Tongue (tissue), 2 donors: Measurements from ENCODE around the gene DDA1. TPM values are rescaled to one million over a fixed set of nuclear protein-coding genes. Genes with fewer than 3 reads are reported as not detected.

ENCODE experiments used
- DNase-seq: peaks from one replicate; pipeline ENCODE4 v3.0.0-alpha.2; 2015
- total RNA-seq: library from RNA; depleted of rRNA; stranded (reverse); fragments of >200 nt; gene quantifications from one replicate; pipeline ENCODE4 v1.2.3, GENCODE V29; 2014

The DDA1 gene
- total RNA-seq, 1 donor from 2014 or later: 7.6 TPM

DNA sequence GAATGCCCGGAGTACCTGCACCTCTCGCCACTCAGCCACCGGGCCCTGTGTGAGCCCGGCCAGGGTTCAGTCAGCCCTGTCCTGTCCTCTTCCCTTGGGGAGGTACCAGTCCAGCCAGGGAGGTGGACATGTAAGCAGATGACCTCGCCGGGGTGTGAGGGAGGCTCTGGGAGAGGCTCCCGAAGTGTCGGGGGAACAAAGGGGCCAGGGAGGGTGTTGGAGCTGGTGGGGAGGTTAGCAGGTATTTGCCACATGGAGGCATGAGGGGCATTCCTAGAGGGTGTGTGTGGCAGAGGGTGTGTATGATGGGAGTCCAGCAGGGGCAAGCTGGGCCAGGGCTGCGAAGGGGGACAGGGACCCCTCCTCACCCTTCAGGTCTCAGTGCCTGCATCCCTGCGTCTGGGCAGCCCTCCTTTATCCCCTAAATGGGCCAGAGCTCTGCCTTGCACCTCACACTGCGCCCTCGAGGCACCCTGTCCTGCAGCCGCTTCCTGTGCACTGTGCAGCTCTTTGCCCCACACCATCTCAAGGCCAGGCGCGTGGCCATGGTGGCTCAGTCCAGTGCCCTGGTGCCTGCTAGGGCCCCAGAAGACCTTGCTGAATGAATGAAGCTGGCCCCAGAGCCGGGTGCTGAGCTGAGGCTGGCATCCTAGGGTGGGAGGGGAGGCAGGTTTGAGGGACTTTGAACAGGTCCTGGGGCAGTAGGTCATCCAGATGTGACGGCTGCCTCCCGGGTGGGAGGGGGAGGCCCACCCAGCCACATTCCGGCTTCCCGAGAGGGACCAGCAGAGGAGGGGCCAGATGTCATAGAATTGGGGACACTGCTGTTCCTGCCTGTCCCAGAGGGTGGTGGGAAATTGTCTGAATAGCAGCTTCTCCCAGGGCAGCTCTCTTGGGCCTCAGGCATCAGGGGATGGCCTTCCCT, 3.1 kb downstream of the DDA1 start:
- no peak for DNase-seq

DNA sequence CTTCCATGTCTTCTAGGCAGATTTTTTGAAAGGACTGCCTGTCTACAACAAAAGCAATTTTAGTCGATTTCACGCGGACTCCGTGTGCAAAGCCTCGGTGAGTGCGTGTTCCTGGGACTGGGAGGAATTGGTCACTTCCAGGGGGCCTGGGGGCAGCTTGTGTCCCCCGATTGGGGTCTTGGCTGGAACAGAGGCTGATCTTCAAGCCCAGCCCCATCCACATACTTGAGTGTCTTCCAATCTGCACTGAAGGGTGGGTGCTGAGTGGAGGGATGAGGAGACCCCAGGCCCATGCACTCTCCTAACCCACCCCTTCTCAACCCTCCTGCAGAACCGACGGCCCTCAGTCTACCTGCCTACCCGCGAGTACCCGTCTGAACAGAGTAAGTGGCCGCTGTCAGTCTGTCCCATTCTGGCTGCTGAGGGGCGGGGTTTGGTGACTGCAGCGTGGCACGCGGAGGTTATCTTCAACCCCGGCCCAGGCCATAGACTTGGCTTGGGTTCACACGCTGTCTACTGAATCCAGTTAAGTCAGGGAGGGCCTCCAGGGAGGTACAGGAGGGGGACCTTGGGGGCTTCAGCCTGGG, 4.7 kb downstream of the DDA1 start:
- no peak for DNase-seq

DNA sequence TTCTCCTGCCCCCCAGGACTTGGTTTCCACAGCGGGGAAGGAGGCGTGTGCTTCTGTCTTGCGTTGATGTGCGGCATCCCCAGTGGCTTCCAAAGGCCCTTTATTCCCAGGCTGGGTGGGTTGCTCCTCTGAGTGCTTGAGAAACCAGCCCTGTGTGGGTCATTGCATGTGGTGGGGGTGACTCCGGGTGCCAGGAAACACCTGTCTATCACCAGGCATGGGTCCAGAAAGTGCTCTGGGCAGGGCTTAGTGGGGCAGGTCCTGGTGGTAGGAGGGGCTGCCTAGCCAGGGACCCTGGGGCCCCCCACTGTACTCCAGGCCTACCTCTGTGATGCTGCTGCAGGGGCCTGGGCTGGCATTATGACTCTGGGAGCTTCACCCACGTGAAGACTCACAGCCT, 9.6 kb downstream of the DDA1 start:
- no peak for DNase-seq

DNA sequence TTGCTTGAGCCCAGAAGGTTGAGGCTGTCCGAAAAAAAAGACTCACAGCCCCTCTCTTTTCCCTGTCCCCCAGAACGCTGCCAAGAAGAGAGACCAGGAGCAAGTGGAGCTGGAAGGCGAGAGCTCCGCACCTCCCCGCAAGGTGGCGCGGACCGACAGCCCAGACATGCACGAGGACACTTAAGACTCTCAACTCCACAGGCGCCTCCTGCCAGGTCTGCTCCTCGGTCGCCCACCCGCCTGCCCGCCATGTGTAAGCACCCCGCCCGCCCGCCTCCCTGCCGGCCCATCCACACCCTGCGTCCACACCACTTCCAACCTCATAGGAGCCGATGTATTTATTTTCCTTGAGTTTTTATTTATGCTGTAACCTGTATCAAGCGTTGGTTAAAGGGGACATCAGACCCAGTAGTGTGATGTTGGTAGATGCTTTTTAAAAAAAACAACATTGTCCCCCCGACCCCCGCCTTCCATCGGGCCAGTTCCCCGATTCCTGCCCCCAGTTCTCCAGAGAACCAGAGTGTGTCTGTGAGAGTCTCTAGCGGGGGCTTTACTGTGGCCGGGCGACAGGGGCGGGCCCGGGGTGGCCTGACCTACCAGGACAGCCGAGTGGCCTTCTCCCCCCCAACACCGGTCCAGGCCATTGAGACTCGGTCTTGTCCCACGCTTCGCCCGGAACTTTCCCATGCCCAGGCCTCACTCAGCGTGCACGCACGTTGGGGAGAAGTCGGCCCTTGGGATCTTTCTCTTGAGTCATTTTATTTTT, 10.3 kb downstream of the DDA1 start:
- no peak for DNase-seq

DNA sequence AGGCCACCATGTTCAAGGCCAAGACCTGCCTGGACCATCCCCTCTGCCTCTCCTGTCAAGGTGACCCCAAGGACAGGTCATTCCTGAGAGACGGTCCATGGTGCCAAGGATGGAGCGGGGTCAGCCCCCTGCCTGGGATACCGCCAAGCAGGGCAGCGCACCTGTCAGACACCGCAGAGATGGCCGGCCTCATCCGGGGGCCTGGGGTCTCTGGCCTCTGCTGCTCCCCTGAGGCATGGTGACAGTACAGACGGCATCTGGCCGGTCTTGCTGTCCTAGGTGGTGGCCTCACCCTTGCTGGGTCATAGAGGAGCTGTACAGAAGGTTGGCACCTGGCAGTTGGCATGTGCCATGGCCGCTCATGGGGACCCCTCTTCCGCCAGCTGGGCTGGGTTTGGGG, 11.1 kb downstream of the DDA1 start:
- DNase-seq: no peak

DNA sequence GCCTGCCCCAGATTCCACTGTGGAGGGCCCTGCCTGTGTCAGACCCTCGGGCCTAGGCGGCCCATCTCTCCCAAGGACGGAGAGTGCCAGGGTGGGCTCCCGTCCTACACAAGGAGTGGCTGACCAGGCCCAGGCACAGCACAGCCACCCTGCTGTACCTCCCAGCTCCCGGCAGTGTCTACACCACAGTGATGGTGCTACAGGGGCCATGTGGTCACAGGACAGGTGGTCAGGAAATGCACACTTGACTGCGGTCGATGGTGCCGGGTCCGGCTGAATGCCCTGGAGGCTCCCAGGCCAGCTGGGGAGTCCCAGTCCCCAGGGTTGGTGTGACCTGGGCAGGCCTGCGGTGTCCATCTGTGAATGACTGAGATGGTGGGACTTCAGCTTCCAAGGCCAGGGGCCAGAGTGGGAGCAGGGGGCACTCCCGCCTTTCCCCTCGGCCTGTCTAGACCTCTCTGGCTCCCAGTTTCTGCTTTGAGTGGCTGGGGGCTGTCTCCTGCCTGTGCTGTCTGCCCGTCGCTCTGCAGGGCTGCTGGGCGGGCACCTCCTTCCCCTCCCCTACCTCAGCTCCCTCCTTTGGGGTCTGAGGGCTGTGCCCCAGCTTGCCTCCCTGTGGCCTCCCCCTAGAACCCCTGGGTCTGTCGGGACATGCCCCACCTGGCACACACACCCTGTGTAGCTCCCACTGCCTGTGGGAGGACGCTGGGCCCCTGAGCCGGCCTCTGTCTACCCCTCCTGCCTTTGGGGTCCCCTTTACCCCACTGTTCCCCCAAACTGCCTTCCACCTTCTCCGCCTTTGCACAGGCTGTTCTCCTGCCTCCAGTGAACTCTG, 12.5 kb downstream of the DDA1 start:
- no peak for DNase-seq

DNA sequence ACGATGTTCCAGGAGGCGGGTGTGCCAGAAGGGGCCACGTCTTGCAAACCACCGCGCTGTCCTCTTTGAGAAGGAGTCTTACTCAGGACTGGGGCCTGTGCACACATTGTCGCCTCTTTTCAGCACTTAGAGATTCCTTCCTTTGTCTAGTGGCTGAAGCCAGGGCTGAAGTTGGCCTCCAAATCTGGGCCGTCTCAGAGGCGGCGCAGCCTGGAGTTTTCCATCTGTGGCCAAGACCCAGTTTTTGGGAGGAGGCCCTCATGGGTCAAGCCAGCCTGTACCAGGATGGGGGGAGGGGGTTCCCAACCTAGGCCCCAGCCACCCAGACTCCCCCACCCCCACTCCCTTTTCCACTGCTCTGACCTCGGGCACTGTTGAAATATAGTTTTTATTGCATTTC, 13.5 kb downstream of the DDA1 start:
- no peak for DNase-seq

DNA sequence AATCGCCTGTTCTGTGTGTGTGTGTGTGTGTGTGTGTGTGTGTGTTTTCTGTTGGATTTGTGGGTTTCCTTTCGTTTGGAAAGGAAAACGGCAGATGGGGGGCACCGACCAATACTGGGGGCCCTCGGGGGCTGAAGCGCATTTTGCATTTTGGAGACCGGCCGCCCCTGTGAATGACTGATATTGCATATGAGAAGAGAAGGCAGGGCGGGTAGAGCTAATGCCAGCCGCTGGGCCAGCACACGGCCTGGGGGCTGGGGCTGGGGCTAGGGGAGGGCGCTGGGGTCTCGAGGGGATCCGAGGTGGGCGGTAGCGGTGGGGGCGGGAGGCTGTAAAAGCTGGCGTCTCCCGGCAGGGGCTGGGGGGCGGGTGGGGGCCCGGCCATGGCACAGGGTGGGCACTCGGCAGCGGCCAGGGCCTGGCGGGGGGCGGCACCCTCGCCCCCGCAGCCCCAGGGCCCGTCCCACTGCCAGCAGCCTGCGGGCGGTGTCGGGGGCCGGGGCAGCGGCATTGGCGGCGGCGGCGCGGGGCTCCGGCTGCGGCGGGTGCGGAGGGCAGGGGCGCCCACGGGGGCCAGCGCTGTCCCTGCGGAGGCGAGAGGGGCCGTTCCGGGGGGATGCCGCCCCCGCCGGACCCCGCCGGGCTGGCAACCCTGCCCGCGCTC, 14.1 kb downstream of the DDA1 start:
- DNase-seq: no peak

DNA sequence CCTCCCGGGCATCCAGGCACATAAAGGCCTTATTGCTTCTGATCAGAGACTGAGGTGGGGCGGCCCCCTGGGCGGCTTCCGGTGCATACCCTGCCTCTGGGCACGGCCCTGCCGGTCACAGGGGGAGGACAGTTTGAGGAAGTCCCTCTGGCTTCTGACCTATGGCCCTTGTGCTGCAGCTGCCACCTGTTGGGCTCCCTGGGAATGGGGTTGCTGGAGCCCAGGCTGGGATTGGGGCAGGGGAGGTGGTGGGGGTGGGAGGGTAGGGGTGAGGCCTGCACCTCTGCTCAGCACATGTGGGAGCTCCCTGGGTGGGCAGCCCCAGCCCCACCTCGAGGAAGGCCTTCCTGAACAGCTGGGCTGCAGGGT, 14.6 kb downstream of the DDA1 start:
- no peak for DNase-seq

DNA sequence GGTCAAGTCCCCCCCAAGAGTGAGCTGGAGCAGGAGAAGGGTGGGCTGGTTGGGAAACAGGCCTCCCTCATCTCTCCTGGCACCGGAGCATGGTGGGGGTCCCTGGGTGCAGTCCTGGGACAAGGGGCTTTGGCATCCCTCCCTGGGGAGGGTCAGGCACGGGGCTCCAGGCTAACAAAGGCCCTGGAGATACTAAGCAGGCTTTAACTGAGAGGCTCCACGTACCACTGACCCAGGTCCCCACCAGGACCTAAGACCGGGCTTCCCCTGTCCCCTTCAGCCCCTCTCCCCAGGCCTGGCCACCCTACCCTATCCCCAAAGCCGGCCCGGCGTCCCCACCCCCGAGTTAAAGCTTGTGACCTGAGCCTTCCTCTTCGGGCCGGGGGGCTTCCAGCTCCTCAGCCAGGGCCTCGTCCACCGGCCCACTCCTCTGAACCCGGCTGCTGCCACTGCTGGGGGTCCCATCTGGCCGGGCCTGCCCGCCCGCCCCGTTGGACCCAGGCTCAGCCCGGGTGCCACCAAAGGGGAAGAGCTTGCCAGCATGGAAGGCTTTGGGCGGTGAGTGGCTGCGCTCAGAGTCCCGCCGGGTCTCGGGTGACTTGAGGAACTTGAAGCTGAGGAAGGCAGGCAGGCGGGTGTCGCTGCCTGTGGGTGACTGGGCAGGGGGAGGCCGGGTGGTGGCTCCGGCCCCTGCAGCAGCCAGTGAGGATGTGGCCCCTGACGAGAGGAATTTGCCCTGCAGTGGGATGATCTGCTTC, 15.2 kb downstream of the DDA1 start:
- no peak for DNase-seq

DNA sequence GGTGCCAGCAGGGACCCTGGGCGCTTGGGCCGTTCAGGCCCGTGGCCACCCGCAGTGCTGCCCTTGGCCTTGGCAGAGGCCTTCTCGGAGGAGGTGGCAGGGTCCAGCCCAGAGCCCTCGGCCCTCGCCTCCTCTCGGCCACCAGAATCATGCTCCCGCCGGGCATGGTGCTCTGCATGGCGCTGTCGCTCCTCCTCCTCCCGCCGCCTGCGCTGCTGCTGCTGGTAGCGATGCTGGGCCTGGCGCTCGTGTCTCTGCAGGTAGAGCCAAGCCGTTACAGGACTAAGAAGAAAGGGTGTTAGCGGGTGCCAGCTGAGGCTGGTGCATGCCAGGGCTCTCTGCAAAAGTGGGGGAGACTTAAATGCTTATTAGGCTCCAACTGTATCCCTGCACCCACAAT, 15.8 kb downstream of the DDA1 start:
- no peak for DNase-seq

DNA sequence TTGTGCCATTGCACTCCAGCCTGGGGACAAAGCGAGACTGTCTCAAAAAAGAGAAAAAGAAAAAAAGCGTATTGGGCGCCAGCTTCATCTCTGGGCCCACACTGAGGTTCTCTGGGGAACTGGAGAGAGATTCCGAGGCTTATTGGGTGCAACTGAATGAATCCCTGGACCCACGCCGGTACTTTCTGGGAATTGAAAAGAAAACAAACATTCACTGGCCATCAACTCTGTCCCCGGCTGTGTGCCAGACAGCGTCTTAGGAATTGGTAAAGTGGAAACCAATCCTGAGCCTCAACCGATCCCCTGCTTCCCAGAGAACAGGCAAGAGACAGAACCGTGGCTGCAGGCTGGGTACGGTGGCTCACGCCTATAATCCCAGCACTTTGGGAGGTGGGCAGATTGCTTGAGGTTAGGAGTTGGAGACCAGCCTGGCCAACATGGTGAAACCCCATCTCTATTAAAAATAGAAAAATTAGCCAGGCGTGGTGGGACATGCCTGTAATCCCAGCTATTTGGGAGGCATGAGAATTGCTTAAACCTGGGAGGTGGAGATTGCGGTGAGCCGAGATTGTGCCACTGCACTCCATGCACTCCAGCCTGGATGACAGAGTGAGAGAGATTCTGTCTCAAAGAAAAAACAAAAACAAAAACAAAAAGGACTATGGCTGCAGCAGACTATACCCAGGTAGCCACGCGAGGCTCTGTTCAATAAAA, 16.7 kb downstream of the DDA1 start:
- DNase-seq: no peak

DNA sequence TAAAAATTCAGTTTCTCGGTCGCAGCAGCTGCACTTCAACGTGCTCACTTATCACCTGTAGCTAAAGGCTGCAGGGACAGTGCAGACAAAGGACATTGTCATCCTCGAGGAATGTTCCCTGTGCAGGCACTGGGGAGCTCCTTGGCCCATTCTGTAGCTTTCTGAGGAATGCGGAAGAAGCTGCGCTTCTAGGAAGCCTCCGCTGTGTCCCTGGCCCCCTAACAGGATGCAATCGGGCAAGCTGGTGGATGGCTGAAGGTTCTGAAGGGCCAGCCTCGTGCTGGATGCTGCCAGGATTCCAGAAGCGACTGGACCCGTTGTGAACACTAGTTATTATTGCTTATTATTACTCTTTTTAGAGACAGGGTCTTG, 17.2 kb downstream of the DDA1 start:
- no peak for DNase-seq

DNA sequence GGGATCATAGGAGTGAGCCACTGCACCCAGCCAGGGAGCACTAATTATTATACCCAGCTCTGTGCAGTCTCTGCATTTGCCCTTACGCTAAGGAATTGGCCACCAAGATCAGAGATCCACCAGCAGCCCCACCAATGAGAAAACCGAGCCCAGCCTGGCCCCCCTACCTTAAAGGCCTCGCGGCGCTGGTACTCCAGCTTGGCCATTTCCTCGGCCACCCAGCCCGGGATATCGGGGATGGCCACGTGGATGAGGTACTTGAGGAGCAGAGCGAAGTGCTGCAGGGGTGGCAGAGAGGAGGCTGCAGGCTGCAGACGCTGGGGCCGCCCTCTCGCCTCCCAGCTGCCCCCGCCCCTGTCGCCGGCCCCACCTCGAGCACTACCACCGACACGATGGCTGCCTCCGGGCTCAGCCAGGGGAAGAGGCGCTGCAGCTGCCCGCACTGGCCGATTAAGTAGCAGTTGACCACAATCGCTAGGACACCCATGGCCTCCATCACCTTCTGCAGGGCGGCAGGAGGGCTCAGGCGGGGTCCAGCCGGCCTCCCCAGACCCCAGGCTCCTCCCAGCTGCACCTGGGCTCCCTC, 17.8 kb downstream of the DDA1 start:
- no peak for DNase-seq

DNA sequence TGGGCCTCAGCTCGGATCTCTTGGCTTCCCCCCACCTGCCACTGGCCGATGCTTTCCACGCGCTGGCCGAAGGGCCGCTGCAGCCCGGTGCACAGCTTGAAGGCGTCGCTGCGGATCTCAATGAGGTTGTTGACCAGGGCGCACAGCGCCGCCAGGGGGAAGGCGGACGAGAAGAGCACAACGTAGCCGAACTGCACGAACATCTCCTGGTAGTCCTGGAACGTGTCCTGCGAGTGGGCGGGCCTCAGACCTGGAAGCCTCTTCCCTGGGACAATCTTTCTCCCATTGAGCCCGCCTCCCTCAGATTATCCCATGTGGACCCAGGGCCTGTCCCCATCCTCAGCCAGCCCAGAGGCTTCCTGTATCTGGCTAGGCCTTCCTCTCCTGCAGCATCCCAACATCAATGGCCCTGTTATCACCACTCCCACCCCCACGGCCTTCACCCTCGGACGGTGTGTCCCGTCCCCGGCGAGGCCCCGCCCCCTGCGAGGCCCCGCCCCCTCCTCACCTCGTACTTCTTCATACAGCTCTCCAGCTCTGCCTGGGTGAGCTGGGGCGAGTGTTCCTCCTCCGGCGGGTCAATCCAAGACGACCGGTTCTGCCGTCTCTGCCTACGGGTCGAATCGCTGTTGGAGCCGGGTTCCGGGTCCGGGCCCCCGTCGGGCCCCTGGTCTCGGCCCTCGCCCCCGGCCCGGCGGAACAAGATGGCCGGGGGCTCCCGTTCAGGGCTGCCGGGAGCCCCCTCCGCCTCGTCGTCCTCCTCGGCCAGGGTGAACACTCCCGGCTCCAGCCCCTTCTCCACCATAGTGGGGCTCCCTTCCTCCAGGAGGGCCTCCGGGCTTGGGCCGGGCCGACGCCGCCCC, 18.5 kb downstream of the DDA1 start:
- peak; percentile 80 for DNase-seq

DNA sequence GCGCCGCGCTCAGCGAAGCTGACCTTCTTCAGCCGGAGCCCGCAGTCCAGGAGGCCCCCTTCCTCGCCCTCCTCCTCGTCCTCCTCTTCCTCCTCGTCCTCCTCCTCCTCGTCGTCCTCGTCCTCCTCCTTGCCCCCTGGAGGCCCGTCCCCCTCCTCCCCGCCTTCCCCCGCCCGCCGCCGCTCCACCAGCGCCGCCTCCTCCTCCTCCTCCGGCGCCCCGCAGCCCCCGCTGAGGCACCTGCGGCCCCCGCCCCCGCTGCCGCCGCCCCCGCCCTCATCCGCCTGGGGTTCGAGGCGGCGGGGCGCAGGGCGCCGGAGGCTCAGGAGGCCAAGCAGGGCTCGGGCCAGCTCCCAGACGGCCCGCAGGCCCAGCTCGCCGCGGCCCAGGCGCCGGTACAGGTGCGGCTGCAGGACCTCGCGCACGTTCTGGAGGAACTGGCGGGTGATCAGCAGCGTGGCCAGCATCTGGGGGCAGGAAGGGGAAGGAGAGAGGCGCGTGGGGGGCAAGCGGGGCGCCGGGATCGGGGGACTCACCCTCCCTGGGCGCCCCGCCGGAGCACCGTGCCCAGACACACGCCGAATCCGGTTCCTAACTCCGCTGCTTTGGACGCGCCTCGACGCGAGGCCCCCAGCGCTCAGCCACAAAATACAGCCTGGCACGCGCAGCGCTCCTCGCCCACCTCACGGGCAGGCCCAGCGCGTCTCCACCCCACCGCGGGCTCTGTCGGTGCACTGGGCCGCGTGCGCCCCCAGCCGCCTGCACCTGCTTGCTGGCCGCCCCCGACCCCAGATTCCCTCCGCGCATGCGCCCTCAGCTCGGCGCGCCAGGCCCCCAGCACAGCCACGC, 19.4 kb downstream of the DDA1 start:
- no peak for DNase-seq

DNA sequence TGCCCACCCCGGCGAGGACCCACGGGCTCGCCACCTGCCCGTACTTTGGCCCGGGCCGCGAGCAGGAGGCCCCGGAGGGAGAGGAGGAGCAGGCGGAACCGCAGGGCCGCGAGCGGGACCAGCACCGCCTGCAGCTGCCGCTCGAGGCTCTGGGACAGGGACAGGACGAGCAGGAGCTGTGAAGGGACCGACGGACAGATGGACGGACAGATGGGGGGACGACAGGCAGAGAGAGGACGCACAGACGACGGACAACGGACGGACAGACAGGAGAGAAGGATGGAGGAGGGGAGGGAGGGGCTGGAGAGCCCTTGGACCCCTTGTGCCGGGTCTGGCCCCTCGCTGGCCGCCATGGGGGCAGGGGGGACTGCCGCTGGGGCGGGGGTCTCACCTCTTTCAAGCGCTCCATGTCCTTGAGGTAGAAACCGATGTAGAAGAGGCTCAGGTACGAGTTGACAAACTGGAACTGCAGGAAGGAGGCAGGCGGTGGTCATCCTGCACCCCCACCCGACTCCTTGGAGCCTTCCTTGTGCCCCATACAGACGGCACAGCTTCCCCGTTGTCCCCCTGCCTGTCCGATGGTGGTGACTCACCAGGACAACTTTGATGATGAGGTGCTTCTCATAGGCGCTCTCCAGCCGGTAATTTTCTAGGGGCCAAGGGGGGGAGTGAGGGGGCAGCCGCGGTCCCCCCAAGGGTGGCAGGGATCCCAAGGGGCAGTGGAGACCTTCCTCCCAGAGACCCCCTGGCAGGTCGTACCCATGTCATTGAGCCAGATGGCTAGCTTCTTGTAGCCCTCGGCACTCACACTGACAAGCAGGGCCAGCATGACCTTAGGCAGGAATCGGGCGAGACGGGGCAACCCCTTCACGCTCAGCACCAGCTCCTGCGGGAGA, 20.3 kb downstream of the DDA1 start:
- DNase-seq: no peak
